IgD-negative memory B cell (primary cell): ENCODE data around the gene FARSA. TPM values are rescaled to one million over a fixed set of nuclear protein-coding genes. Genes with fewer than 3 reads are reported as not detected.
A peak's percentile ranks its signal among the peaks of the same experiment; 100 is the strongest.
"Not testable (repeated sequence)": the region's sequence is repeated elsewhere in the genome, so short reads cannot be mapped to it uniquely, and the experiment has no call there.

Experiments
- H3K27ac Mint-ChIP-seq, 3 donors: one replicate each; pipeline ENCODE4 v1.8.0; 2020 to 2022; ENCODE audit warnings: mild to moderate bottlenecking in 3 of 3, mixed read lengths in 3 of 3, moderate library complexity in 1 of 3
- H3K27me3 Mint-ChIP-seq: one replicate; pipeline ENCODE4 v1.8.0; 2021; ENCODE audit warnings: mixed read lengths
- H3K36me3 Mint-ChIP-seq: one replicate; pipeline ENCODE4 v1.8.0; 2020; ENCODE audit warnings: mild to moderate bottlenecking, mixed read lengths
- H3K4me1 Mint-ChIP-seq, 3 donors: one replicate each; pipeline ENCODE4 v1.8.0; 2020 to 2022; ENCODE audit warnings: mixed read lengths in 3 of 3, mild to moderate bottlenecking in 1 of 3
- H3K4me3 Mint-ChIP-seq, 4 donors: one replicate each; pipeline ENCODE4 v1.8.0; 2020 to 2022; ENCODE audit warnings: mild to moderate bottlenecking in 4 of 4, mixed read lengths in 4 of 4, moderate library complexity in 3 of 4
- H3K9me3 Mint-ChIP-seq, 3 donors: one replicate each; pipeline ENCODE4 v1.8.0; 2020 to 2021; ENCODE audit warnings: mixed read lengths in 3 of 3, mild to moderate bottlenecking in 1 of 3
- polyA plus RNA-seq: library from polyadenylated mRNA; unstranded; fragments of 300-500 nt; fragmentation: Illumina TruSeq; gene quantifications from one replicate; pipeline ENCODE4 v1.2.3, GENCODE V29; 2021

The FARSA gene
- polyA plus RNA-seq, 1 donor from 2014 or later, result 56.8 TPM

- no peaks in the 10 kb centered on the region for H3K9me3 Mint-ChIP-seq
- H3K36me3 Mint-ChIP-seq, result peaks cover 1% of the 10 kb centered on the region
These were observed 26.0 kb upstream of the FARSA start for GRCh38 chr19:12959481-12959880.

DNA sequence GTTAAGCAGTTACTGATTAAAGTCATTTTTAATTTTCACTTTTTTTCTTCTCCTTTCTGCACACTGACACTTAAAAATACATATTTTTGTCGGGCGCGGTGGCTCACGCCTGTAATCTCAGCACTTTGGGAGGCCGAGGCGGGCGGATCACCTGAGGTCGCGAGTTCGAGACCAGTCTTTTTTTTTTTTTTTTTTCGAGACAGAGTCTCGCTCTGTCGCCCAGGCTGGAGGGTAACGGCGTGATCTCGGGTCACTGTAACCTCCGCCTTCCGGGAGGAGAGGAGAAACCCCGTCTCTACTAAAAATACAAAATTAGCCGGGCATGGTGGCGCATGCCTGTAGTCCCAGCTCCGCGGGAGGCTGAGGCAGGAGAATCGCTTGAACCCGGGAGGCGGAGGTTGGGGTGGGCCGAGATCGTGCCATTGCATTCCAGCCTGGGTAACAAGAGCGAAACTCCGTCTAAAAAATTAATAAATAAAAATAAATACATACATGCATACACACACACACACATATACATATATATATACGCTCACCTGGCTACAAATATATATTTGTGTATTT lies 24.0 kb upstream of the FARSA start:
- H3K36me3 Mint-ChIP-seq, H3K27me3 Mint-ChIP-seq, H3K9me3 Mint-ChIP-seq: not testable (repeated sequence)
- Mint-ChIP-seq H3K4me3 (peak overlapping the region; percentile 90 to 97 (median 96)), H3K27ac (peak overlapping the region; percentile 95 to 97 (median 96)), H3K4me1 (peaks cover 6 to 23% (median 15%) of the 10 kb centered on the region in 3 donors)

More at GRCh38 chr19:12959481-12959880, 26.0 kb upstream of the FARSA start:
- H3K4me1 Mint-ChIP-seq, result peaks cover 3 to 18% (median 12%) of the 10 kb centered on the region in 3 donors
- peaks cover 2% of the 10 kb centered on the region for H3K27me3 Mint-ChIP-seq
- H3K4me3 Mint-ChIP-seq, result no peak overlapping the region
- no peak overlapping the region for H3K27ac Mint-ChIP-seq

DNA sequence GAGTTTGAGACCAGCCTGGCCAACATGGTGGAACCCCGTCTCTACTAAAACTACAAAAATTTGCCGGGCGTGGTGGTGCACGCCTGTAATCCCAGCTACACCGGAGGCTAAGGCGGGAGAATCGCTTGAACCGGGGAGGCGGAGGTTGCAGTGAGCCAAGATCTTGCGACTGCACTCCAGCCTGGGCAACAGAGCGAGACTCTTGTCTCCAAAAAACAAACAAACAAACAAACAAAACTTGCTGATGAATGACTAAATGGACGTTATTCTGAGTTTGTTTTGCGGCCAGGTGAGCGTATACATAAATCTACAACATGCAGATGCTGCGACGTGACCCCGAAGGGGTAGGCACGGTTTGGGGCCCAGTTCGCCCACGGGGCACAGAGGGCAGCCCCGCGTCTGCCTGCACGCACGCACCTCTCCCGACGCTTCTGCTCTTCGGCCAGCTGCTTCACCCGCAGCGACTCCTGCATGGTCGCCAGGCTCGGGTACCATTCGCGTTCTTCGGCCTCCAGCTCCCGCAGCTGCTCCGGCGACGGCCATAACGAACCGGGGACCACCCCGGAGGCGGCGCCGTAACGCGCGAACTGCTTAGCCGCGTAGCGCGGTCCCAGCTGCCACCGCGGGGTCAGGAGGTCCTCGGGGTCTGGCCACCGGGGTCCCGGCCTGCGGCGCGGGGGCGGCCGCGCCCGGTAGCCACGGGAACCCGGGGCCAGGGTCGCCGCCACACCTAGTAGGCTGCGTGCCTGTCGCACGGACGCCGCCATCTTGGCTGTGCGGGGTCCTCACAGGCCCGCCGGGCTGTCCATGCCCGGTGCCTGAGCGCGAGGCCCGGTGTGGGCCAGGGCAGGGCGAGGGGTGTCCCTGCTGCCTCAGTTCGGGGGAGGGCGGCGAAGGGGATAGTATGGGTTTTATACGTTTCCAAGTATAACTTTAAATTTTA lies 23.2 kb upstream of the FARSA start, which contains the start of gene GADD45GIP1:
GADD45GIP1 (minus strand) TSS at position 778 of the 943 bp plus-strand sequence; CDS start at position 767, 11 bp downstream.
- peak within 1 kb of the TSS; percentile 95 to 97 (median 96) for H3K27ac Mint-ChIP-seq
- H3K27me3 Mint-ChIP-seq, result no peaks in the 10 kb centered on the region
- peak within 1 kb of the TSS; percentile 90 to 97 (median 96) for H3K4me3 Mint-ChIP-seq
- H3K9me3 Mint-ChIP-seq, result no peaks in the 10 kb centered on the region
- peaks cover 1% of the 10 kb centered on the region for H3K36me3 Mint-ChIP-seq
- H3K4me1 Mint-ChIP-seq, result peaks cover 6 to 23% (median 15%) of the 10 kb centered on the region in 3 donors

GRCh38 chr19:12955996-12956395 lies 22.5 kb upstream of the FARSA start:
- Mint-ChIP-seq H3K9me3 (no peaks in the 10 kb centered on the region), H3K4me1 (peaks cover 6 to 23% (median 15%) of the 10 kb centered on the region in 3 donors), H3K36me3 (peaks cover 1% of the 10 kb centered on the region), H3K27ac (peak overlapping the region; percentile 91 to 95 (median 94)), H3K27me3 (no peaks in the 10 kb centered on the region), H3K4me3 (peak overlapping the region; percentile 84 to 97 (median 90))

GRCh38 chr19:12955575-12955974 lies 22.1 kb upstream of the FARSA start:
- Mint-ChIP-seq H3K4me3 (peak overlapping the region; percentile 67 to 97 (median 85)), H3K27ac (peak overlapping the region; percentile 91 to 95 (median 94)), H3K4me1 (peaks cover 6 to 23% (median 13%) of the 10 kb centered on the region in 3 donors)
- not testable (repeated sequence) for H3K27me3 Mint-ChIP-seq, H3K9me3 Mint-ChIP-seq, H3K36me3 Mint-ChIP-seq

GRCh38 chr19:12954612-12954962 lies 21.1 kb upstream of the FARSA start:
- peak overlapping the region; percentile 95 to 97 (median 96) for H3K27ac Mint-ChIP-seq
- peaks cover 6 to 23% (median 13%) of the 10 kb centered on the region in 3 donors for H3K4me1 Mint-ChIP-seq
- no peaks in the 10 kb centered on the region for H3K27me3 Mint-ChIP-seq
- peak overlapping the region; percentile 44 to 97 (median 78) for H3K4me3 Mint-ChIP-seq
- H3K36me3 Mint-ChIP-seq, result peaks cover 6% of the 10 kb centered on the region
- H3K9me3 Mint-ChIP-seq, result no peaks in the 10 kb centered on the region

DNA sequence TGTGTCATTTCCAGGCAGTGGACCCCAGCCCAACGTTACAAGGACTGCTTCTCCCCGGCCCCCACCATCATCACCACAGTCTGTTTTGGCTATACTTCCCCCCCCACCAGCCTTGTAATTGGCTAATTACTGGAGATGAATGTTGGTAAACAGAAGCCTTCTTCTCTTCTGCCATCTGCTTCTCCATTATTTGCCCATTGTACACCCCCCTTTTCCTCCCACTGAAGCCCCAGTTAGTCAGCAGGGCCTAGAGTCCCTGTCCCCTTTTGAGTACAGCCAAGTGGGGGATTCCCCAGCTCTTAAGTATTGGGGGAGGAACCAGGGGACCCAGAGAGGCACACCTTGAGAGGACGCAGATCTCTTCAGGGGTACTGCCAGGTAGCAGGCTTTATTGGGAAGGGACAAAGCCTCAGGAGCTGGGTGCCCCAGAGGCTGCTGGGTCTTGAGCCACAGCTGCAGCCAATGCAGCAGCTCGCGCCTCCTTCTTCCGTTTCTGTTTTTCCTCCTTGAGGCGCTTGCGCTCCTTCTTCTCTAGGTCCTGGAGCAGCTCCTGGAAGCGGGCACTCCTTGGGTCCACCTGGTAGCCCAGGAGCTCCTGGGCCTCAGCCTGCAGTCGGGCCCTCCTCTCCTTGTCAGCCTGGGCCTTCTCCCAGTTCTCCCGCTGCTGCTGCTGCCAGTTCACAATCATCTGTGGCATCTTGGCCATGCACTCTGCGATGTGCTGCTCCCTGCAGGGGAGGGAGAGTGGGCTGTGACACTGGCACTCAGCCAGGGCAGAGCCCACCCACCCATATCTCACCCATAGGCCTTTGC lies 20.5 kb upstream of the FARSA start:
- Mint-ChIP-seq H3K4me1 (peaks cover 6 to 23% (median 13%) of the 10 kb centered on the region in 3 donors), H3K27ac (peak overlapping the region; percentile 95 to 97 (median 96)), H3K36me3 (peaks cover 6% of the 10 kb centered on the region), H3K4me3 (peak overlapping the region; percentile 32 to 97 (median 65)), H3K9me3 (no peaks in the 10 kb centered on the region), H3K27me3 (no peaks in the 10 kb centered on the region)

DNA sequence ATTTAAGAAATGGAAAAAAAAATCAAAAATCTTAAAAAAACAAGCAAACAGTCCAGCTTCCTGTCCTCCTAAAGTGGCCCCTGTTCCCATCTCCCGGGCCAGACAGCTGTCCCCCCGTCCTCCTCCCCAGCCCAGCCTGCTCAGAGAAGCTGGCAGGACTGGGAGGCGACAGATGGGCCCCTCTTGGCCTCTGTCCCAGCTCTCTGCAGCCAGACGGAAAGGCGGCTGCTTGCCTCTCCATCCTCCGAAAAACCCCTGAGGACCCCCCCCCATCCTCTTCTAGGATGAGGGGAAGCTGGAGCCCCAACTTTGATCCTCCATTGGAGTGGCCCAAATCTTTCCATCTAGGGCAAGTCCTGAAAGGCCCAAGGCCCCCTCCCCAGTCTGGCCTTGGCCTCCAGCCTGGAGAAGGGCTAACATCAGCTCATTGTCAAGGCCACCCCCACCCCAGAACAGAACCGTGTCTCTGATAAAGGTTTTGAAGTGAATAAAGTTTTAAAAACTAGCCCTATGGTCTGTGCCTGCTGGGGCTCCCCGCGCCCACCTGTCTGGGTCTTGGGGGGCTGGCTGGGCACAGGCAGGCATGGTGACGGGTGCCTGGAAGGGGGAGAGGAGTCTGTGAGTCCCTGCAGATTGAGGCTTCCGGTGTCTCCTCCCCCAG lies 19.8 kb upstream of the FARSA start:
- Mint-ChIP-seq H3K27me3 (no peaks in the 10 kb centered on the region), H3K4me3 (peak overlapping the region in 2 of 4 donors; percentile 32 to 67), H3K9me3 (no peaks in the 10 kb centered on the region), H3K36me3 (peaks cover 6% of the 10 kb centered on the region), H3K4me1 (peaks cover 6 to 23% (median 13%) of the 10 kb centered on the region in 3 donors), H3K27ac (peak overlapping the region in 2 of 3 donors; percentile 53 to 97)

- Mint-ChIP-seq H3K4me3 (peak overlapping the region in 1 of 4 donors; percentile 67), H3K9me3 (no peaks in the 10 kb centered on the region), H3K36me3 (peaks cover 6% of the 10 kb centered on the region), H3K27me3 (no peaks in the 10 kb centered on the region), H3K27ac (peak overlapping the region; percentile 53 to 90 (median 56)), H3K4me1 (peaks cover 6 to 24% (median 16%) of the 10 kb centered on the region in 3 donors)
These were observed 19.1 kb upstream of the FARSA start for GRCh38 chr19:12952488-12953137.

GRCh38 chr19:12952050-12952449 lies 18.5 kb upstream of the FARSA start:
- H3K27me3 Mint-ChIP-seq, H3K36me3 Mint-ChIP-seq, H3K9me3 Mint-ChIP-seq: not testable (repeated sequence)
- Mint-ChIP-seq H3K4me1 (peaks cover 6 to 24% (median 16%) of the 10 kb centered on the region in 3 donors), H3K27ac (peak overlapping the region in 2 of 3 donors; percentile 5 to 90), H3K4me3 (peak overlapping the region in 1 of 4 donors; percentile 67)

DNA sequence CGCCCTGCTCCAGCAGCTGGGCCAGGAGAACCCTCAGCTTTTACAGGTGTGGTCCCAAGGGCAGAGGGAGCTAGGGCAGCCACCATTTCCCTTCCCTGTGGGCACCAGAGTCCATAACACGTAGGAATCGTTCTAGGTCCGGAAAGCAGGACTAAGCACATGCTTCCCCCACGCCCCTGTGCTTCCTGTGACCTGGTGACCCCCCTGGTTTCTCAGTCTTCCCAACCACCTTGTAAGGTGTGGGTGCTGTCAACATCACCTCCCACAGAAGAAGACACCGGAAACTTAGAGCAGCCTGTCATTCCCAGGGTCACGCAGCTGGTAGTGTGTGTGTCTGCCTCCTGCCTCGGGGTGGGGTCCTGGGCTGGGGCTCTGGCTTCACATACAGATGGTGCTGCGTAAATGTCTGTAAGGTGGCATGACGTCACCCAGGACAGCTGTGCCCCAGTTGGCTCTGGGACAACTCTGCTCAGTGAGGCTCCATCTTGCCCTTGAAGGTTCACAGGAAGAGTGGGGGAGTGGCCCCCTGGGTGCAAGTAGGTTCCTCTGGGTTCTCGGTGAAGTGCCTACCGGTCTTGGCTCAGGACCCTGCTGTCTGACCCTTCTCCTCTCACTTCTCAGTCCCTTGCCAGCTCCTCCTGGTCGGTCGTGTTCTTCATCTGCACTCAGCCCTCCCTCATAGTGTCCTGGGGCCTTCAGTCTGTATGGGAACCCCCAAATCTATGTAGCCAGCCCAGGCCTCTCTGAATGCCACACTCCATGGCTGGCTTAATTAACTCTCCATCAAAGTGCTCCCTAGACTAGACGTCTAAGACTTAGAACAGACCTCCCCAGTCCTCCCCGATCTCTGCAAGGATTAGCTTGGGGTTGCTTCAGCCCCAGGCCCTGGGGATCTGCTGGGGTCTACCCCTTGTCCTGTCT lies 16.1 kb upstream of the FARSA start:
- peaks cover 18 to 25% (median 20%) of the 10 kb centered on the region in 3 donors for H3K4me1 Mint-ChIP-seq
- peak overlapping the region in 1 of 4 donors; percentile 67 for H3K4me3 Mint-ChIP-seq
- H3K27me3 Mint-ChIP-seq, result no peaks in the 10 kb centered on the region
- peak overlapping the region in 2 of 3 donors; percentile 59 to 90 for H3K27ac Mint-ChIP-seq
- H3K9me3 Mint-ChIP-seq, result no peaks in the 10 kb centered on the region
- H3K36me3 Mint-ChIP-seq, result peaks cover 6% of the 10 kb centered on the region

DNA sequence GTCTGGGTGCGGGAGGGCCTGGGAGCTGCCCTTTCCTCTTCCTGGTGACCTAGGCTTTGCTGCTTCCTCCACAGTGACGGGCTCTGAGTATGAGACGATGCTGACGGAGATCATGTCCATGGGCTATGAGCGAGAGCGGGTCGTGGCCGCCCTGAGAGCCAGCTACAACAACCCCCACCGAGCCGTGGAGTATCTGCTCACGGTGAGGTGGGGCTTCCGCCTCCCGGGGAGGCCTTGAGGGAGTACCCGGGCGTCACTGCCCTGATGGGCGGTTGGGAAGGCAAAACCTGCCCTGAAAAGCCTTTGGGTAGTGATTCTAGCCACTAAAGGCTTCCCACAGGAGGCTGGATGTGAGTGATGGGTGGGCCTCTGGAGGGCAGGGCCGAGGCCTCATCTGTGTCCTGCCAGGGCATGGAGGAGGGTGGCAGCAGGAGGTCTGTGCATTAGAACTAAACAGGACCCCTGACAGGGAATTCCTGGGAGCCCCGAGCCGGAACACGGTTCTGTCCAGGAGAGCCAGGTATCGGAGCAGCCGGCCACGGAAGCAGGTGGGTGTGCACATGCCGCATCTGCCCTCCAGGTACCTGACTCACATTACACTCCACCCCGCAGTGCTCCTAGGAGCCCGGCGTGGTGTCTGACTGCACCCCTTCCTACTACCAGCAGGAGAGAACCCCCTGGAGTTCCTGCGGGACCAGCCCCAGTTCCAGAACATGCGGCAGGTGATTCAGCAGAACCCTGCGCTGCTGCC lies 15.3 kb upstream of the FARSA start:
- Mint-ChIP-seq H3K4me1 (peaks cover 15 to 22% (median 16%) of the 10 kb centered on the region in 3 donors), H3K4me3 (peak overlapping the region in 1 of 4 donors; percentile 42), H3K9me3 (no peaks in the 10 kb centered on the region), H3K27ac (peak overlapping the region in 2 of 3 donors; percentile 19 to 90), H3K27me3 (no peaks in the 10 kb centered on the region), H3K36me3 (peaks cover 6% of the 10 kb centered on the region)
